B cell (primary cell): ENCODE measurements around the gene ISM1.

Experiments
- CTCF ChIP-seq: fragments of 200-600 bp; IDR thresholded peaks from one replicate; pipeline ENCODE4 v1.8.0; 2022; ENCODE audit warnings: antibody characterized with exemption, mild to moderate bottlenecking
- EZH2 ChIP-seq: IDR thresholded peaks from 2 replicates; pipeline ENCODE4 v1.6.1; 2012; ENCODE audit warnings: borderline replicate concordance, low read depth, mild to moderate bottlenecking, moderate library complexity, low read length; ENCODE audit not compliant: insufficient read depth, poor library complexity, severe bottlenecking

- TF ChIP-seq CTCF (no peak), EZH2 (no peak)
Measured at GRCh38 chr20:13325033-13325432, 104.0 kb downstream of the ISM1 start.
